Measurements from ENCODE around the gene PTPRD. TPM values are rescaled to one million over a fixed set of nuclear protein-coding genes. Genes with fewer than 3 reads are reported as not detected.
A peak's percentile ranks its signal among the peaks of the same experiment; 100 is the strongest.

PTPRD gene
- total RNA-seq, 1 donor = 11.5 TPM

GRCh38 chr9:8337834-8338766 lies 2274.7 kb downstream of the PTPRD start:
- TF ChIP-seq CTCF (IDR thresholded peaks at IDR 0.05; ENCODE audit: insufficient read depth, low read length) = no peak
- no peak overlapping the region for H3K4me3 ChIP-seq (ENCODE audit: low read depth, low read length)
- DNase-seq (ENCODE audit: low read depth) = peak; percentile 96

GRCh38 chr9:8332871-8333270 lies 2279.9 kb downstream of the PTPRD start:
- DNase-seq (ENCODE audit: low read depth) = no peak
- no peak for TF ChIP-seq CTCF (IDR thresholded peaks at IDR 0.05; ENCODE audit: insufficient read depth, low read length)
- H3K4me3 ChIP-seq (ENCODE audit: low read depth, low read length) = no peak overlapping the region

GRCh38 chr9:8332331-8332650 lies 2280.5 kb downstream of the PTPRD start:
- no peak for TF ChIP-seq CTCF (IDR thresholded peaks at IDR 0.05; ENCODE audit: insufficient read depth, low read length)
- no peak overlapping the region for H3K4me3 ChIP-seq (ENCODE audit: low read depth, low read length)
- DNase-seq (ENCODE audit: low read depth) = no peak

- DNase-seq (ENCODE audit: low read depth) = no peak
- TF ChIP-seq CTCF (IDR thresholded peaks at IDR 0.05; ENCODE audit: insufficient read depth, low read length) = no peak
- H3K4me3 ChIP-seq (ENCODE audit: low read depth, low read length) = no peak overlapping the region
These were observed 2281.1 kb downstream of the PTPRD start for GRCh38 chr9:8331507-8332330.

GRCh38 chr9:8329561-8330283 lies 2283.1 kb downstream of the PTPRD start:
- no peak overlapping the region for H3K4me3 ChIP-seq (ENCODE audit: low read depth, low read length)
- no peak for DNase-seq (ENCODE audit: low read depth)
- TF ChIP-seq CTCF (IDR thresholded peaks at IDR 0.05; ENCODE audit: insufficient read depth, low read length) = no peak

GRCh38 chr9:8315211-8315610 lies 2297.6 kb downstream of the PTPRD start:
- H3K4me3 ChIP-seq (ENCODE audit: low read depth, low read length) = no peak overlapping the region
- DNase-seq (ENCODE audit: low read depth) = peak; percentile 75
- TF ChIP-seq CTCF (IDR thresholded peaks at IDR 0.05; ENCODE audit: insufficient read depth, low read length) = no peak
